Bone marrow (tissue), 2 donors: ENCODE results near the gene FASTKD3.
"Not testable (repeated sequence)": the region's sequence is repeated elsewhere in the genome, so short reads cannot be mapped to it uniquely, and the experiment has no call there.

Experiments
- DNase-seq, 2 donors: peaks; one replicate each; lab custom pipeline; 2025; lab: John Stamatoyannopoulos, UW

Gene FASTKD3, protein sequence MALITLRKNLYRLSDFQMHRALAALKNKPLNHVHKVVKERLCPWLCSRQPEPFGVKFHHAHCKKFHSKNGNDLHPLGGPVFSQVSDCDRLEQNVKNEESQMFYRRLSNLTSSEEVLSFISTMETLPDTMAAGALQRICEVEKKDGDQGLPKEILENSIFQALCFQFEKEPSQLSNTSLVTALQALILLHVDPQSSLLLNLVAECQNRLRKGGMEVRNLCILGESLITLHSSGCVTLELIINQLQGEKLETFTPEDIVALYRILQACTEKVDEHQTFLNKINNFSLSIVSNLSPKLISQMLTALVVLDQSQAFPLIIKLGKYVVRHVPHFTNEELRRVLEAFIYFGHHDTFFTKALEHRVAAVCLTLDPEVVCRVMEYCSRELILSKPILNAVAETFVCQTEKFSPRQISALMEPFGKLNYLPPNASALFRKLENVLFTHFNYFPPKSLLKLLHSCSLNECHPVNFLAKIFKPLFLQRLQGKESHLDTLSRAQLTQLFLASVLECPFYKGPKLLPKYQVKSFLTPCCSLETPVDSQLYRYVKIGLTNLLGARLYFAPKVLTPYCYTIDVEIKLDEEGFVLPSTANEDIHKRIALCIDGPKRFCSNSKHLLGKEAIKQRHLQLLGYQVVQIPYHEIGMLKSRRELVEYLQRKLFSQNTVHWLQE

DNA sequence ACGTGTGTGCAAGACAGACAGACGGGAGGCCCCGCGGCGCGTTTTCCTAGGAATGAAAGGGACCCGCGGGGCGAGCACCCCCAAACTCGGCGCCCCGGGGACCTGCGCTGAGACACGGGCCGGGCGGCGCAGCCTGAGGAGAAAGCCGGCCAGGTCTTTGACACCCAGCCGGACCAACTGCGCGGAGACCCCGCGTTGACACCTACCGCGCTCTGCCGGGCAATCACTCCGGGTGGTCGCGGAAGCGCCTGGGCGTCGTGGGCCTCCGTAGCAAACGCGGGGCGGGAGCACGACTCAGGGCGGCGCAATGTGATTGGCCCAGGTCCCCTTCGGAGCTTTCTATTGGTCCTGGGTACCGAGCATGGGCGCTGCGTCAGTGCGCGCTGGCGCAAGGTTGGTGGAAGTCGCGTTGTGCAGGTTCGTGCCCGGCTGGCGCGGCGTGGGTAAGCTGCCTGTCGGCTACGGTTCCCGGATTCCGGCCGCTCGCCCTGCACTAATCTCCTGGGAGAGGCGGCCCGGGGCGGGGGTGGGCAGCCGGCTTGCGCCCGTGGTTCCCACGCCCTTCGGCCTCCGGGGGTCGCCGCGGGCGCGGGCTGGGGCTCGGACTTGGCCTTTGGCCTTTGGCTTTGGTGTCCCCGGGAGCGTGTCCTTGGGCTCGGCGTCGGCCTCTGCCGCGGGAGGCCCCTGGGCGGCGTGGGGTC lies at the start of gene FASTKD3, which contains the start of gene MTRR:
TSS of gene FASTKD3 (minus strand) at position 259 of the 701 bp plus-strand sequence. CDS start 948 bp downstream, outside the sequence.
TSS of gene MTRR (plus strand) at position 376 of the 701 bp plus-strand sequence. CDS start 1,647 bp downstream, outside the sequence.
- peak; percentile 65 to 82 for DNase-seq

DNA sequence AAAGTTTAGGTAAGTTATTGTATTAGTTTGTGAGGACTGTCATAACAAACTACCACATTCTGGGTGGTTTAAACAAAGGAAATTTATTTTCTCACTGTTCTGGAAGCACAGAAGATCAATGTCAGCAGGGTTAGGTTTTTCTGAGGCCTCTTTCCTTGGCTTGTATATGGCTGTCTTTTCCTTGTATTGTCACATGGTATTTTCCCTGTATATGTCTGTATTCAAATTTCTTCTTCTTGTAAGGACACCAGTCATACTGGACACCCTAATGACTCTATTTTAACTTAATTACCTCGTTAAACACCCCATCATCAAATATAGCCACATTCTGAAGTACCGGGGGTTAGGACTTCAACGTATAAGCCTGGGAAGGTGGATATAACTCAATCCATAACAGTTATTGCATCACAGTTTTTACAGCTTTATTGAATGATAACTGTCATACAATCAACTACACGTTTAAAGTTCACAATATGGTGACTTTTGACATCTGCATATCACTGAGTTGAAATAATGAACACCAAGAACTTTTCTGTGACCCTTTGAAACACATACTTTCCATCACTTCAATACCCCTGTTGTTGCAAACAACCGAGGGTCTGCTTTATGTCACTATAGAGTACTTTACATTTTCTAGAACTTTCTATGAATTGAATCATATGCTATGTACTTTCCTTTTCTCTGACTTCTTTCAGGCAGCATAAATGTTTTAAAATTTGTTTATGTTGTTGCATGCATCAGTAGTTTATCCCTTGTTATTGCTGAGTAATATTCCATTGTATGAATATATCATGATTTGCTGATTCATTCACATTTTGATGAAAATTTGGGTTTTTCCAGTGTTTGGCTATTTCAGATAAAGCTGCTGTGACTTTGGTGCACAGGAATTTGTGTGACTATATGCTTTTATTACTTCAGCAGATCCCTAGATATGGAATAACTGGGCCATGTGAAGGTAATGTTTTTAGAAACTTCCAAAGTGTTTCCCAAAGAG lies 48.6 kb upstream of the FASTKD3 start:
- no peak for DNase-seq

DNA sequence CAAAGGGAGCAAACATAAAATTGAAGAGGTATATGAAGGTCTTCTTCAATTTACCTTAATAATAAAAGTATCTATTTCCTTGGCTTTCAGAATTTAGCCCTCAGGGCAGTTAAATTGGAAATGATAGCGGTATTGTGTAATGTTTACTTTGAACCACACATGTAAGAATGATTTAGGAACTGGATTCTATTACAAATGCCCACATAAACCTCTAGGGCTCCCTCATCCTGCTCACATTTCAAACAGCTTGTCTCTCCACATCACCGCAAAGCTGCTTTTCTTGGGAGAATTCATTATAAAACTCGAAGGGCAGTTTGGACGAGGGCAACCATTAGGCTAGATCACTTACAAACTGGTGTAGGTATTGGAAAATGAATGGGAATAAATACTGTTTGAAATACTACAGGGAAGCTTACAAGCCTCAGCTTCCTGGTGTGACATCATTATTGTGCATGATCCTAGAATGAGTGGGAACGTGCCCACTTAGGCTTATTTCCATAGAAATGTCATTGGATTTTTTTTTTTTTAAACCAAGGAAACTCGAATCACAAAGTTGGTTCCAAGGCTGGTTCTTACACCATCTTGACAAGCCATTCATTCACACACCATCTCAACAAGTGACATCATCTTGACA lies 47.5 kb upstream of the FASTKD3 start:
- DNase-seq, result no peak

DNA sequence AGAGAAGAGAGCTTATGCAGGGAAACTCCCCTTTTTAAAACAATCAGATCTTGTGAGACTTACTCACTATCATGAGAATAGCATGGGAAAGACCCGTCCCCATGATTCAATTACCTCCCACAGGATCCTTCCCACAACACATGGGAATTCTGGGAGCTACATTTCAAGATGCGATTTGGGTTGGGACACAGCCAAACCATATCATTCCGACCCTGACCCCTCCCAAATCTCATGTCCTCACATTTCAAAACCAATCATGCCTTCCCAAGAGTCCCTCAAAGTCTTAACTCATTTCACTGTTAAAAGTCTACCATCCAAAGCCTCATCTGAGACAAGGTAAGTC lies 42.6 kb upstream of the FASTKD3 start:
- DNase-seq, result not testable (repeated sequence)

DNA sequence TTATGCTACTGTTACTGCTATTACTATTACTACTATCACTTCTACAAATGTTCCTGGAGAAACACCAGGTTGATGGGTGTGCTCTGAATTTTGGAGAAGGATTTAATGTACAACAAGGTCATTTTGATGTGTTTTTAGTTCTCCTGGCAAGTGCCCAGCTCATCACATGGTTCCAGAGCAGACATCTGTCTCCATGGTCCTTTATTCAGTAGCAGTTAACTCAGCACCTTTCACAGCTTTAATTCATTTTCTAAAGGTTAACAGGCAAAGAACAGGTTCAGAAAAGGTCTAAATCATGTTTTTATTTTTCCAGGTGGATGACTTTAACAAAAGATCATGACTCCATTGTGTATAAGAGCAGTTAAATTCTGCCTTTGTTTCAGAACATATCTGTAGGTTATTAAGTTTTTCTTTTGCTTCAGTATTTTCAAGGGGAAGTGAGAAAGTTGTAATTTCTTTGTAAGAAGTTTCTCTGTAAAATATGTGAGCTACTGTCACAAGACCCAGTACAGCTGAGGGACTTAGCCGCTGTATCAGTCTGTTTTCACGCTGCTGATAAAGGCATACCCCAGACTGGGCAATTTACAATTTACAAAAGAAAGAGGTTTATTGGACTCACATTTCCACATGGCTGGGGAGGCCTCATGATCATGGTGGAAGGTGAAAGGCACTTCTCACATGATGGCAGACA lies 42.1 kb upstream of the FASTKD3 start:
- DNase-seq, result no peak

DNA sequence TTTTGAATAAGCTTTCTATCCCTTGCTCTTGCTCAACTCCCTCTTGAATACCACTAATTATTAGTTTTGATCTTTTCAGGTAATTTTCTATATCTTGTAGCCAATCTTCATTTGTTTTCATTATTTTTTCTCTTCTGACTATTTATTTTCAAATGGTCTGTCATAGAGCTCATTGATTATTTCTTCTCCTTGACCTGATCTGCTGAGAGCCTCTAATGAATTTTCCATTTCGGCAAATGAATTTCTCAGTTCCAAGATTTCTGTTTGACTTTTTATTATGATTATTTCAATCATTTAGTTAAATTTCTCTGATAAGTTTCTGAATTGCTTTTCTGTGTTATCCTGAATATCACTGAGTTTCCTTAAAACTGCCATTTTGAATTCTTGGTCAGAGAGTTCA lies 39.5 kb upstream of the FASTKD3 start:
- DNase-seq, result no peak

DNA sequence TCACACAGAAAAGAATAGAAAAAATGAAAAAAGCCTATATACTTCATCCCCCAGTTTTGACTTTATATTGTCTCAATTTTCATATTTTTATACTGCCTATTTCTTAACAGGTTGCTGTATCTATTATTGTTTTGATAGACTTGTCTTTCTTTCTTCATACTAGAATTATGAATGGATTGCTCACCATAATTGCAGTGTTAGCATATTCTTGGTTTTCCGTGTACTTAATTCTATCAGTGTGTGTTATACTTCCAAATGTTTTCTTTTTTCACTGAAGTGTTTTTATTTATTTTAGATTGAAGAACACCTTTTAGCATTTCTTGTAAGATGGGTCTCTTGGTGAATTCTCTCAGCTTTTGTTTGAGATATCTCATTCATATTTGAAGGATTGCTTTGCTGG lies 38.8 kb upstream of the FASTKD3 start:
- no peak for DNase-seq

DNA sequence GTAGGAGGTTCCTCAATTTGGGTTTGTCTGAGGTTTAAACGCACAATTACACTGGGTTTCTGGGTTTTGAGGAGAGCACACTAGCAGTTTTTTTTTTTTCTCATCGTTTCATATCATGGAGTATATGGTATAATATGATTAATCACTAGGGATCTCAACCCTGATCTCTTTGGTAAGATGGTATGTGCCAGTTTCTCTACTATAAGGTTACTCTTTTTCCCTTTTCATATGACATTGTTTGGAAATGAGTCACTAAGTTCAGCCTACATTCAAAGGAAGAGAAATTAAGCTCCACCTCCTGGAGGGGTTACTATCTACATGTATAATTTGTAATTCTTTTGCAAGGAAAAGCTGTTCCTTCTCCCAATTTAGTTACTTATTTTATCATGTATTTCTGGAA lies 35.3 kb upstream of the FASTKD3 start:
- DNase-seq, result no peak

DNA sequence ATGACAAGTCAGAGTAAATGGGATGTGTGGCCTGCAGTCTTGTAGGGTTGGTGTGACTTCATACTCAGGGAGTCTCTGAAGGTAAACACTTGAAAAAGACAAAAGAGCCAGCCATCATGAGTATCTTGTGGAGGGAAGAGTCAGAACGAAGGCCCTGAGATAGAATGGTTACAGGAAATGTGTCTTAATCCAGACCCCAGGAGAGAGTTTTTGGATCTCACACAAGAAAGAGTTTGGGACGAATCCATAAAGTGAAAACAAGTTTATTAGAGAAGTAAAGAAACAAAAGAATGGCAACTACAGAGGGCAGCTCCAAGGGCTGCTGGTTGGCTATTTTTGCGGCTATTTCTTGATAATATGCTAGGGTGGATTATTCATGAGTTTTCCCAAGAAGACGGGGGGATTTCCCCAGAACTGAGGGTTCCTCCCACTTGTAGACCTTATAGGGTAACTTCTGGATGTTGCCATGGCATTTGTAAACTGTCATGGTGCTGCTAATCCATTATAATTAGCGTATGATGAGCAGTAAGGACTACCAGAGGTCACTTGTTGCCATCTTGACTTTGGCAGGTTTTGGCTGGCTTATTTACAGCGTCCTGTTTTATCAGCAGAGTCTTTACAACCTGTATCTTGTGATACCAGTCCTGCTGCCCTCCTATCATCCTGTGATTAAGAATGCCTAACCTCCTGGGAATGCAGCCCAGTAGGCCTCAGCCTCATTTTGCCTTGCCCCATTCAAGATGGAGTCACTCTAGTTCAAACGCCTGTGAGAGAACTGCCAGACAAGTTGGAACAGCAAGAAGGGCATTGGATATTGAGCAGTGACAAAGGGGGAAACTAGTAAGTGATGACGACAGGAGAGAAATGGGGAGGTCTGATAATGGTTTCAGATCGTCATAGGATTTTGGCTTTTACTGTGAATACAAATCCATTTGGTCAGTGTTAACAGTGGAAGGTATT lies 34.1 kb upstream of the FASTKD3 start:
- no peak for DNase-seq

DNA sequence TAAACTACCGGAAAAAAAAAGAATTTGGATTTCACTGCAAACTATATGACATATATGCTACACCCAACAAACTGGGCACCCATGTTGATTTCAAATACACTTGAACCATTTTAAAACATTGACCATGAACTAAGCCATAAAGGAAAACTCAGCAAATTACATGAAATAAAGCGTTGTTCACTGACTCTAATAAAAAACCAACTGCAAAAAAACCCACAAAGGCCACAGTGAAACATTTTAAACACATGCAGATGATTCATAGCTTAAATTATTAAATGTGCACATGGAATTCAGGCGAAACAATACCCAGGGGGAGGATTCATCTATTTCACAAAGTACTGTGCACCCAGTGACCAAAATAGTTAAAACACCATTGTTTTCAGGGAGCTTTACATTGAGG lies 33.4 kb upstream of the FASTKD3 start:
- DNase-seq, result no peak

DNA sequence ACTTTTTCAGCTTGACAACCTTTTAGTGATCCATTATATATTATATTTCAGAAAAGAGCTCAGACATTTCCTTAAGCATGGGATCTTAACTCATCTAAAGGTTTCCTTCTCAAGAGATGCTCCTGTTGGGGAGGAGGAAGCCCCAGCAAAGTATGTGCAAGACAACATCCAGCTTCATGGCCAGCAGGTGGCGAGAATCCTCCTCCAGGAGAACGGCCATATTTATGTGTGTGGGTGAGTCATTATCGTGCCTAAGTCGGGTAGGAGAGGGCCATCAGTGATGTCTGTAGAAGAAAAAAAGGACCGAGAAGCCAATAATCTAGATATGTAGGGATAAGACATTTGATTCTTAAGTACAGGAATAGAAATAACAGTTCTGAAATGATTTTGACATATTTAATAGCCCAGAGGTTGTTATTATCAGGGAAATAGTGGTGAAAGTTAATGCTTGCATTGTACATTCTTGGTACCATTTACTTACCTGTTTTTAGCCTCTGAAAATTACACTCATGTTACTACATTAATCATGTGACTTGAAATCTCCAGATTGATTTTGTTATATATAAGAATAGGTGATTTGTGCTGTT lies 28.3 kb upstream of the FASTKD3 start:
- DNase-seq, result no peak

DNA sequence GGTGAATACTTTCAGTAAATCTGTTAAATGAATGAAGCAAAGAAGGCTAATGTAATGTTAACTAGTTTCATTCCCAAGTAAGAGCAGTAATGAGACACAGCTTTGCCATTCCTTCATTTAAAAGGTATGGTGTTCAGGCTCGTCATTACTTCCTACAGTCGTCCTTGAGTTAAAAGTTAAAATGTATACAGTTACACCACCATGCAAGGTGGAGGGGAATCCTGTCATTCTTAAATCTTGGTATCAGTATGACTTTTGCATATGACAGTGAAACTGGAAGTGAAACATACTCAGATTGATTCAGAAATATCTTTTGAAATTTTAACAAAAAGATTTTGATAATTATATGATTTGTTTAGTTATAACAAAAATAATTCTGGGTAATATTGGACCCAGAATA lies 26.0 kb upstream of the FASTKD3 start:
- no peak for DNase-seq

DNA sequence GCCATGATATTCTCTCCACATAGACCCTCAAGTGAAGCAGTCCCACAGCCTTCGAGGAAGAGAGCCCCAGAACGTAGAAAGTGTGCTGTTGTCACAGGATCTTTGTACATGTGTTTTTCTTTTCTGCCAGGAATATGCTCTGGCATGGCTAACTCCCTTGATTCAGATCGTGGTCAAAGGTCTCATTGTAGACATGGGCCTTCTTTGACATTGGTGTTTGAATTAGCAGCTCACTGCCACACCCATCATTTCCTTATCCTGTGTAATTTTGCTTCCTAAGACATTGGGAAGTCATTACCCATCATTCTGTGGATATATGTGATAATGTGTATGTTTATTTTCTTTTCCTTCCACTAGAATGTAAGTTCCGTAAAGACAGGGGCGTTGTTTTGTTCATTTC lies 25.6 kb upstream of the FASTKD3 start:
- DNase-seq, result no peak

DNA sequence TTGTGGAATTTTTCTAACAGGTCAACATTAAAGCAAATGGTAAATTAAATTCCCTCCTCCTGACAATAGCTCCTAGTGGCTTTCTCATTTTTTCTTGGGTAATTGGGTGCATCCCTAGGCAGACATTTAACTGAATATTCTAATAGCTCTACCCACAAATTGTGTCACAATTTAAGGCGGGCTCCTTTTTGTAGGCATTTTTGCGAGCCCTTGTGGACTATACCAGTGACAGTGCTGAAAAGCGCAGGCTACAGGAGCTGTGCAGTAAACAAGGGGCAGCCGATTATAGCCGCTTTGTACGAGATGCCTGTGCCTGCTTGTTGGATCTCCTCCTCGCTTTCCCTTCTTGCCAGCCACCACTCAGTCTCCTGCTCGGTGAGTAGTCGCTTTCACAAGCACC lies 20.1 kb upstream of the FASTKD3 start:
- DNase-seq, result no peak

DNA sequence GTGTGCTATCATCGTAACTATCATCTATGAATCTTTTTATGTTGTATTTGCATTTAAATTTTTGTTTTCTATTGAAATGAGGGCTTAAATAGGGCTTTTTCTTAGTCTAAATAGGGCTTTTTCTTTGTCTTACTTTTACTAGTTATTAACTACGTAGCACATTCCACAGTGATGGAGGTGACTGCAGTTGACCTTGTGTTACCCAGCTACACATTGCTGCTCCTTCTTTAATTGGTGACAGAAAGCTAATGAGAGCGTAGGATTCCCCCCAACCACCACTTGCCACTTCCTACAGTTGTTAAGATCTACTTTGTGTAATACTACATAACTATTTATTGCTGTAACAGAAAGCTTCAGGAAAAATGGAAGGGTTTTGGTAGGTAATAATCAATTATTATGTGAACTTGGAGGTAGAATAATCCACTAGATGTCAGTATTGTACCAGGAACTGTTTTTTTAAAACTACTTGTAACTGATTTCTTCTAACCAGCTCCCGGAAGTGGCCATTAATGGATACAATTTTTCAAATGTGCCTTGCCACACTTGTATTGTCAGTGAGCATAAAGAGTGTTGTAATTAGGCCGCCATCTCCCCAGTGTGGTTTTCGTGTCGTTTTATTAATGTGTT lies 18.1 kb upstream of the FASTKD3 start:
- no peak for DNase-seq

DNA sequence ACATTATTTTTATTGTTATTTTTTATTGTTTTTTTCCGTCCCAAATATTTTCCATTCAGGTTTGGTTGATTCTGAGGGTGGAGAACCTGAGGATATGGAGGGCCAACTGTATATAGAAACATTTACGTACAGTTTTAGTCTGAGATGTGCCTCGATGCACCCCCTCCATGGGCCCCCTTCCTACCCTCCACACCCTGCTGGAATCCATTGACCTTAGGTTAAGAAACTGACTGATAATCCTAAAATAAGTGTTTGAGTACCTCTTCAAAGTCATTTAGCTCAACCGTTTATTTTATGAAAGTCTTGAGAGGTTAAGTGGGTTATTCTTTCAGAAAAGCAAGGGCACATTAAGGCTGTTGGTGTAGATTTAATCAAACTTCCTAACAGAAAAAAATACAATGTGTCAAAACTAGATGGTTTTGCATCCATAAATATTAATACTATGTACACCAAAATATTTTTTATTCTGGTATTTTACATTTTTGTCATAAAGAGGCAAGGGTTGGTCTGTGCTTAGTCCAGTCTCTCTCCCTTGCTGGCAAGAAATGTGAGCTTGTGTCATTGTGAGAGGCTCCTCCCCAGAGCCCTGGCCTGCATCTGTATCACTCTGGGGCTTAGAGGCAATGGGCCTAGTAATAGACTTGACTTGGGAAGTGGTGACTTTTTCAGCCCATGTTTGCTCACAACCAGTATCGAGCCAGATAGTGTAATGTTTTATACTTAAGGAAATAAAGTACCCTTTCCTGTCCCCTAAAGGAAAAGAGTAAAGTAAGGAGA lies 15.8 kb upstream of the FASTKD3 start:
- DNase-seq, result no peak

DNA sequence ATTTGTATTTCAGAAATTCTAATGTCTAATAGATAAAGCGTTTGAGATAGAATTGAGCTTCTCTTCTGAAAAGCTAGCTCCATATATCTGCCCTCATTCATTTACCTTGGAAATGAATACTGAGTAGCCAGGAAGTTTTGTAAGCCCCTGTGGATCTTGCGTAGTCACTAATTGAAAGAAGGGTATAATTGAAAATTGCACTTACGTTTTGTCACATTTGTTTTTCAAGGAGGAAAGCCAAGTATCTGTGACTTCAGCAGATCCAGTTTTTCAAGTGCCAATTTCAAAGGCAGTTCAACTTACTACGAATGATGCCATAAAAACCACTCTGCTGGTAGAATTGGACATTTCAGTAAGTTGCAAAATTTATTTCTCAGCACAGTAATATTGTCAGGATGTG lies 14.1 kb upstream of the FASTKD3 start:
- no peak for DNase-seq

DNA sequence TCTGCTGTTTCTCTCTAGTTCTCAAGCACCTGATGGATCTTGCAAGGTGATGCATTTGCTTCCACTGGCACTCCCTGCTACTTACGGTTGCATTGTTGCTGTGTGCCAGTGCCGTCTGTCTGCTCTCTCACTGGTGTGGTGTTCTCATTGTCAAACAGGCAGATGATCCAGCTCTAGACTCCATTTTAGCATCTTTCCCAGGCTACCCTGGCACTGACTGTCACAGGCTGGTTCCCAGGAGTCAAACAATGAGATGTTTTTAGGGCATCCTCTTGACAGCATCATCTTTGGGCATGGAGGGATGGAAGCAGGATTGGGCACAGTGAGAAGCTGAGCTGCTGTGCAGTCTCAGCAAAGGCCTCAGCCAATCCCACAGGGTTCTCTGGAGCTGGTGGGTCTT lies 13.0 kb upstream of the FASTKD3 start:
- DNase-seq, result no peak
